Neutrophil (primary cell): ENCODE results near the gene IQGAP2.

Experiments used
- H3K27ac ChIP-seq: fragments of 200-600 bp; sonication (generic); 2 replicates; pipeline ENCODE4 v1.5.1; 2016; ENCODE audit warnings: mild to moderate bottlenecking, moderate library complexity
- H3K27me3 ChIP-seq: fragments of 200-600 bp; sonication (generic); 2 replicates; pipeline ENCODE4 v1.6.0; 2016; ENCODE audit warnings: mild to moderate bottlenecking
- H3K36me3 ChIP-seq: fragments of 200-600 bp; sonication (generic); 2 replicates; pipeline ENCODE4 v1.5.1; 2017
- H3K4me1 ChIP-seq, 2 experiments: fragments of 200-600 bp in 1 of 2; sonication (generic) in 1 of 2; 1 replicate in 1 of 2; 2 replicates in 1 of 2; pipeline versions ENCODE4 v1.5.1 to v1.6.1; 2013 to 2016; ENCODE audit warnings: low read depth in 1 of 2, low read length in 1 of 2, mild to moderate bottlenecking in 1 of 2, moderate library complexity in 1 of 2; ENCODE audit not compliant: control insufficient read depth in 1 of 2, insufficient read depth in 1 of 2
- H3K4me3 ChIP-seq, 2 experiments: fragments of 200-600 bp in 1 of 2; sonication (generic) in 1 of 2; 1 replicate in 1 of 2; 2 replicates in 1 of 2; pipeline ENCODE4 v1.5.1; 2013 to 2016; ENCODE audit warnings: low read depth in 1 of 2, low read length in 1 of 2, mild to moderate bottlenecking in 1 of 2, moderate library complexity in 1 of 2
- H3K9me3 ChIP-seq: fragments of 200-600 bp; sonication (generic); 2 replicates; pipeline ENCODE4 v1.5.1; 2016
- TF ChIP-seq, protein P1 (sequence below): fragments of 200-600 bp; sonication (generic); IDR thresholded peaks from 2 replicates; pipeline ENCODE4 v1.5.1; 2016; ENCODE audit warnings: antibody characterized with exemption

The IQGAP2 gene

DNA sequence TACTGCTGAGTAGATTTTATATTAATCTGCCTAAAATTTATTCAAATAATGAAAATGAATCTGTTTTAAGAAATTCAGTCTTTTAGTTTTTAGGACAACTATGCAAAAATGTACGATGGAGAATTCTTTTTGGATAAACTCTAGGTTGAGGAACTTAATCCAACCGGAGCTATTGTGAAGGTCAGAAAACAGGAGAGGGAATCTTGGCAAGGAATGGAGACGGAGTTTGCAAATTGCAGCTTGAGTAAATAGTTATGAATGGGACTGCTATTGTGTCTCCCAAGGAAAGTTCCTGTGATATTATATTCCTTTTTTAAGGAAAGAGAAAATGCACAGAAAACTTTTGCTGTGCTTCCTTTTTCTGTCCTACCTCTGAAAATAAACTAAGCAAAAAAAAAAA is 67.9 kb downstream of the IQGAP2 start:
- no peaks in the 10 kb centered on the region for H3K36me3 ChIP-seq
- no peaks in the 10 kb centered on the region for H3K27me3 ChIP-seq
- H3K4me1 ChIP-seq = peaks cover 15 to 30% of the 10 kb centered on the region in 2 experiments
- TF ChIP-seq, protein P1, sequence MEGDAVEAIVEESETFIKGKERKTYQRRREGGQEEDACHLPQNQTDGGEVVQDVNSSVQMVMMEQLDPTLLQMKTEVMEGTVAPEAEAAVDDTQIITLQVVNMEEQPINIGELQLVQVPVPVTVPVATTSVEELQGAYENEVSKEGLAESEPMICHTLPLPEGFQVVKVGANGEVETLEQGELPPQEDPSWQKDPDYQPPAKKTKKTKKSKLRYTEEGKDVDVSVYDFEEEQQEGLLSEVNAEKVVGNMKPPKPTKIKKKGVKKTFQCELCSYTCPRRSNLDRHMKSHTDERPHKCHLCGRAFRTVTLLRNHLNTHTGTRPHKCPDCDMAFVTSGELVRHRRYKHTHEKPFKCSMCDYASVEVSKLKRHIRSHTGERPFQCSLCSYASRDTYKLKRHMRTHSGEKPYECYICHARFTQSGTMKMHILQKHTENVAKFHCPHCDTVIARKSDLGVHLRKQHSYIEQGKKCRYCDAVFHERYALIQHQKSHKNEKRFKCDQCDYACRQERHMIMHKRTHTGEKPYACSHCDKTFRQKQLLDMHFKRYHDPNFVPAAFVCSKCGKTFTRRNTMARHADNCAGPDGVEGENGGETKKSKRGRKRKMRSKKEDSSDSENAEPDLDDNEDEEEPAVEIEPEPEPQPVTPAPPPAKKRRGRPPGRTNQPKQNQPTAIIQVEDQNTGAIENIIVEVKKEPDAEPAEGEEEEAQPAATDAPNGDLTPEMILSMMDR = no peak
- no peaks in the 10 kb centered on the region for H3K9me3 ChIP-seq
- no peak overlapping the region for H3K27ac ChIP-seq
- H3K4me3 ChIP-seq = no peak overlapping the region

DNA sequence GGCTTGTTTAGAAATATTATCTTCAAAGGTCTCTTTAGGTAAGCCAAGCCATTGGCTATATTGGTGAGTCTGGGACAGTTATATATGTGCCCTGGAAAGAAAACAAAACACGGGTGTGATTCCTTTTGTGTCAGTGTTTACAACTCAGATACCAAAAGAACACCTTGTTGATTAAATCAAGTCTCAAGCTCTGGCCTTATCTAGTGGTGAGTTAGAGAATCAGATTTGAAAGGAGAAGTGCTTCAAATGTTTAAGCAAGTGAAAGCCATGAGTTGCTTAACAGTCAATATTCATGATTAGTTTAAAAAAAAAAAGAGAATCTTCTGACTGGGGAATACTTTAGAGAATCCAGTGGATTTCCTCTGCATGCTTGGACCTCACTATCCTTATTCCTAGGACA is 68.3 kb downstream of the IQGAP2 start:
- TF ChIP-seq, protein P1 = no peak
- Histone ChIP-seq H3K27me3 (no peaks in the 10 kb centered on the region), H3K27ac (no peak overlapping the region), H3K4me1 (peaks cover 15 to 30% of the 10 kb centered on the region in 2 experiments), H3K9me3 (no peaks in the 10 kb centered on the region), H3K36me3 (no peaks in the 10 kb centered on the region), H3K4me3 (no peak overlapping the region)

DNA sequence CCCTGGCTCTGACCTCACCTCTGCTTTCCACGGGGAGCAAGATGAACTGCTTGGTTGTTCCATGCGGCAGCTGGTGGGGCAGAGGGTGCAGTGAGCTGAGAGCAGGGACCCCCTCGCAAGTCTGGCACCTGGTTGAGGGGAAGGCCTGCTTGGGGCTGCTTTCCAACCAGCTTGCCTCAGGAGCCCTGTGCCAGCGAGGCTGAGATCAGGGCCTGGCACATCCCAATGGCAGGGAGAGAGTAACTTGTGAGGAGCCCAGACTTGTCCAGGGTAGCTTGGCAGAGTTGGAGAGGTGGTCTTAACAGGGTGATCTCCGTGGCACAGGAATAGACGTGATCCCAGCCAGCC is 68.9 kb downstream of the IQGAP2 start:
- Histone ChIP-seq H3K4me1 (peaks cover 15 to 30% of the 10 kb centered on the region in 2 experiments), H3K36me3 (no peaks in the 10 kb centered on the region), H3K27me3 (no peaks in the 10 kb centered on the region), H3K27ac (no peak overlapping the region), H3K4me3 (no peak overlapping the region), H3K9me3 (no peaks in the 10 kb centered on the region)
- TF ChIP-seq, protein P1 = no peak

DNA sequence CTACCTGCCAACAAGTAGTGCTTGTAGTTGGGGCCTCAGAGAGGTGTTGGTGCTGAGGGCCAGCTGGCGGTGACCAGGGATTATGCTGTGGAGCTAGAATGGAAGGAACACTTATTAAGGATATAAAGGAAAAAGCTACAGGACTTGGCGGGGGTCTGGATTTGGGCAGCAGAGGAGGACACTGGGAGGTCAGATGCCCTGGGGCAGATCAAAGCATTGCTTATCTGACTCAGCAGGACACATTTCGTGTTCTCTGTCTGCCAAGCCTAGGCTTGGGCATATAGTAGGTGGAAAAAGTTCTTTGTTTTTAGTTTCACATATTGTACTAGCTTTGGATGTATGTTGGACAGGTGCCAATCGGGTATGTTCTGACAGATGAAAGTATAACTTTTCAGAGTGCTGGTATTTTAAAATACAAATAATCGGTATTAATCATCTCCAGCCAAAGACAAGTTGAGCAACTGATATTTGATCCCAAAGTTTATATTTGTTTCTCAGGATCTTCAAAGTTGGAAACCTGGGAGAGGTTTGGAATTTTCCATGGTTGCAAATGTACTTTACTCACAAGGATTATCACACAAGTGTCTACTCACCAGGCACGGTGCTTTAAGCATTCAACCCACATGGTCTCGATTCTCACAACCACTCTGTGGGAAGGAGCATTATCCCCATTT is 69.4 kb downstream of the IQGAP2 start:
- Histone ChIP-seq H3K4me3 (no peak overlapping the region), H3K36me3 (no peaks in the 10 kb centered on the region), H3K4me1 (peaks cover 15 to 30% of the 10 kb centered on the region in 2 experiments), H3K27me3 (no peaks in the 10 kb centered on the region), H3K9me3 (no peaks in the 10 kb centered on the region), H3K27ac (no peak overlapping the region)
- TF ChIP-seq, protein P1 = no peak

DNA sequence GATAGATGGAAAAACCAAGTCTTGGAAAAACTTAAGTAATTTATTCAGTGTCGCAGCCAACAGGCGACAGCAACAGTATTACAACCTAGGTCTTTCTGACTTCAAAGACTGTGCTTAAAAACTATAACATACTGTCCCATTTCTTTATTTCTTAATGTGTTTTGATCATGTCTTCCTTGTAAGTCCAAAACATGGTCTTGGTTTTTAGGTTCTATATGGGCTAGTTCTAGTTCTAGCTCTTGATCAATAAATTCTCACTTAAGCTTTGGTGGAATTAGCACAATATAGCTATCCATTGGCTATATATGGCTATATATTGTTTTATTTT is 69.9 kb downstream of the IQGAP2 start:
- Histone ChIP-seq H3K36me3 (no peaks in the 10 kb centered on the region), H3K9me3 (no peaks in the 10 kb centered on the region), H3K27ac (no peak overlapping the region), H3K27me3 (no peaks in the 10 kb centered on the region), H3K4me3 (no peak overlapping the region), H3K4me1 (peaks cover 15 to 30% of the 10 kb centered on the region in 2 experiments)
- TF ChIP-seq, protein P1 = no peak
